Stomach (tissue), 4 donors: ENCODE measurements around the gene CHD8.
"Not testable (repeated sequence)": the region's sequence is repeated elsewhere in the genome, so short reads cannot be mapped to it uniquely, and the experiment has no call there.

ENCODE experiments used
- CTCF ChIP-seq, 7 experiments: fragments of 450-650 bp in 4 of 7; fragments of 200-600 bp in 3 of 7; sonication (generic) in 3 of 7; IDR thresholded peaks; one replicate each; pipeline ENCODE4 v1.5.1; 2016 to 2019; ENCODE audit warnings: antibody characterized with exemption in 7 of 7, control low read depth in 2 of 7, mild to moderate bottlenecking in 1 of 7
- EP300 ChIP-seq: sonication (generic); formaldehyde crosslinking; IDR thresholded peaks from one replicate; pipeline ENCODE4 v1.6.1; 2017; ENCODE audit warnings: antibody characterized with exemption
- POLR2A ChIP-seq, 4 donors: fragments of 450-650 bp; IDR thresholded peaks; one replicate each; pipeline ENCODE4 v1.6.1; 2016; ENCODE audit warnings: antibody characterized with exemption in 4 of 4, control low read depth in 2 of 4, mild to moderate bottlenecking in 1 of 4, moderate library complexity in 1 of 4

GRCh38 chr14:21372814-21373213 lies 83.1 kb downstream of the CHD8 start:
- not testable (repeated sequence) for TF ChIP-seq CTCF (IDR thresholded peaks at IDR 0.05); POLR2A (IDR thresholded peaks at IDR 0.05); EP300
